Heart right ventricle (tissue), 16 donors: Measurements from ENCODE around the gene TAF4. TPM values are rescaled to one million over a fixed set of nuclear protein-coding genes. Genes with fewer than 3 reads are reported as not detected.
"Not testable (repeated sequence)": the region's sequence is repeated elsewhere in the genome, so short reads cannot be mapped to it uniquely, and the experiment has no call there.

Experiments
- ATAC-seq, 8 donors: fragments of 200-7000 bp; cut with Tn5 transposase; one replicate each; pipeline ENCODE4 v1.9.1; 2020; ENCODE audit warnings: mild to moderate bottlenecking in 8 of 8, moderate library complexity in 8 of 8, moderate number of reproducible peaks in 1 of 8
- DNase-seq, 2 donors: peaks; one replicate each; pipeline ENCODE4 v3.0.0-alpha.2; 2020
- H3K27ac ChIP-seq, 10 donors: fragments of 200-600 bp; sonication (generic) in 2 of 10; one replicate each; pipeline versions ENCODE4 v1.5.0 to v1.8.0; 2020 to 2022; ENCODE audit warnings: mild to moderate bottlenecking in 3 of 10
- H3K27me3 ChIP-seq, 7 donors: fragments of 200-600 bp; one replicate each; pipeline ENCODE4 v1.8.0; 2021 to 2022; ENCODE audit warnings: mild to moderate bottlenecking in 2 of 7
- H3K36me3 ChIP-seq, 9 donors: fragments of 200-600 bp; sonication (generic) in 1 of 9; one replicate each; pipeline versions ENCODE4 v1.5.0 to v1.8.0; 2020 to 2022; ENCODE audit warnings: mild to moderate bottlenecking in 2 of 9
- H3K4me1 ChIP-seq, 9 donors: fragments of 200-600 bp; sonication (generic) in 1 of 9; one replicate each; pipeline versions ENCODE4 v1.5.0 to v1.8.0; 2020 to 2022; ENCODE audit warnings: mild to moderate bottlenecking in 4 of 9
- H3K4me3 ChIP-seq, 10 donors: fragments of 200-600 bp; sonication (generic) in 2 of 10; one replicate each; pipeline versions ENCODE4 v1.5.0 to v1.8.0; 2020 to 2022; ENCODE audit warnings: mild to moderate bottlenecking in 7 of 10, moderate library complexity in 2 of 10
- H3K9me3 ChIP-seq, 11 donors: fragments of 200-600 bp in 10 of 11; sonication (generic) in 2 of 11; one replicate each; pipeline versions ENCODE4 v1.5.0 to v1.8.0; 2013 to 2022; ENCODE audit warnings: mild to moderate bottlenecking in 2 of 11, control low read depth in 1 of 11, moderate library complexity in 1 of 11
- CTCF ChIP-seq, 9 donors: fragments of 200-600 bp; sonication (generic) in 2 of 9; IDR thresholded peaks; one replicate each; pipeline versions ENCODE4 v1.5.0 to v1.8.0; 2021 to 2022; ENCODE audit warnings: antibody characterized with exemption in 9 of 9, mild to moderate bottlenecking in 5 of 9, moderate library complexity in 1 of 9
- WGBS, 2 donors: extraction: QIAGEN DNeasy Blood & Tissue Kit; methylation state at CpG; one replicate each; pipeline ENCODE4 v1.1.7; 2013; ENCODE audit warnings: inconsistent platforms in 1 of 2; 5-methylcytosine and 5-hydroxymethylcytosine counted together
- intact Hi-C, 10 donors: fragments of 100-400 bp; cut with DNase I; formaldehyde crosslinking; loops; one replicate each; pipeline versions ENCODE4 v1.11.1 to v1.14.2; 2022
- polyA plus RNA-seq, 2 donors: library from polyadenylated mRNA; stranded (reverse); fragments of 200-250 nt; gene quantifications; one replicate each; pipeline ENCODE4 v1.2.3, GENCODE V29; 2013
- total RNA-seq, 10 donors: library from RNA; stranded (reverse); fragmentation: NEBNext Ultra II Directional in 3 of 10; extraction: Animal tissue kit (Norgen Biotek cat#: 25700) in 3 of 10; gene quantifications; one replicate each; pipeline versions ENCODE4 v1.2.1 to v1.2.4, GENCODE V29; 2021 to 2023
- donor health status: Arrhythmogenic right ventricular cardiomyopathy.
- donor health status: ischemic (EF 13 %, LVEDD 7.1; RV severe dilation, severe dysfunction).
- donor health status: healthy with polysubstance abuse.
- donor health status: DM: no; HTN: yes; CAD: no.
- donor health status: DM: no; HTN: no; CAD: no.
- donor health status: ischemic (EF 25% LVEDD 6.9; RV normal size, moderate dysfunction).
- donor health status: ischemic (EF 25% LVEDD 5.7; RV mildly dilated, moderate dysfunction).
- donor health status: healthy.
- donor health status: DM: yes; HTN: yes; CAD: no.
- donor health status: Ischemic cardiomyopathy.
- donor health status: ischemic (EF 35%, LVEDD 5.7; RV mildly dilated, moderate dysfunction).
- donor health status: nonischemic (EF 11% LVEDD 7.7; RV severe dilation, severe dysfunction).
- donor health status: DM: yes; HTN: yes; CAD: no.
- donor health status: PGD.
- donor health status: ischemic (EF 29% LVEDD 5.4; RV normal size, mild dysfunction).
- donor health status: nonischemic (EF 23%, LVEDD 6.1; RV moderate dilation, normal function).

TAF4 gene
- total and polyA plus RNA-seq, 12 donors = 3.7 to 14.8 (median 11.0) TPM

- Histone ChIP-seq H3K4me3 (no peak overlapping the region), H3K27ac (no peak overlapping the region), H3K27me3 (no peaks in the 10 kb centered on the region), H3K36me3 (peaks cover 0 to 59% (median 6%) of the 10 kb centered on the region in 9 donors), H3K4me1 (peaks cover 0 to 12% (median 3%) of the 10 kb centered on the region in 9 donors), H3K9me3 (peaks cover 0 to 3% (median 0%) of the 10 kb centered on the region in 11 donors)
- TF ChIP-seq CTCF (IDR thresholded peaks at IDR 0.05) = no peak
- ATAC-seq (no peak), DNase-seq (no peak)
- intact Hi-C loops = no loop called here
- 84 to 93% methylated on average over 17 of the region's 17 CpGs for WGBS, 2 donors
These were observed 81.7 kb downstream of the TAF4 start for GRCh38 chr20:61983965-61984364.

- Histone ChIP-seq H3K27me3 (no peaks in the 10 kb centered on the region), H3K27ac (no peak overlapping the region), H3K4me3 (no peak overlapping the region), H3K4me1 (peaks cover 0 to 12% (median 3%) of the 10 kb centered on the region in 9 donors), H3K36me3 (peaks cover 0 to 52% (median 6%) of the 10 kb centered on the region in 9 donors), H3K9me3 (peaks cover 0 to 3% (median 0%) of the 10 kb centered on the region in 11 donors)
- no peak for ATAC-seq
- 93 to 94% methylated on average over 11 of the region's 11 CpGs for WGBS, 2 donors
- TF ChIP-seq CTCF (IDR thresholded peaks at IDR 0.05) = no peak
- intact Hi-C loops = no loop called here
- no peak for DNase-seq
These were observed 82.7 kb downstream of the TAF4 start for GRCh38 chr20:61982951-61983315.

GRCh38 chr20:61982191-61982950, 83.3 kb downstream of the TAF4 start:
- Histone ChIP-seq H3K4me3 (no peak overlapping the region), H3K27me3 (no peaks in the 10 kb centered on the region), H3K36me3 (peaks cover 0 to 48% (median 2%) of the 10 kb centered on the region in 9 donors), H3K27ac (no peak overlapping the region), H3K9me3 (peaks cover 0 to 3% (median 0%) of the 10 kb centered on the region in 11 donors), H3K4me1 (peaks cover 0 to 12% (median 3%) of the 10 kb centered on the region in 9 donors)
- WGBS, 2 donors = 84 to 88% methylated on average over 18 of the region's 18 CpGs
- DNase-seq (no peak), ATAC-seq (no peak)
- no peak for TF ChIP-seq CTCF (IDR thresholded peaks at IDR 0.05)
- intact Hi-C loops = no loop called here

- DNase-seq, intact Hi-C loops, H3K27me3 ChIP-seq, H3K9me3 ChIP-seq, H3K4me3 ChIP-seq, ATAC-seq, H3K27ac ChIP-seq: not testable (repeated sequence)
- H3K36me3 ChIP-seq = peaks cover 0 to 44% (median 0%) of the 10 kb centered on the region in 9 donors
- H3K4me1 ChIP-seq = peaks cover 0 to 12% (median 3%) of the 10 kb centered on the region in 9 donors
- WGBS, 2 donors = 88 to 92% methylated on average over 9 to 11 of the region's 11 CpGs
These were observed 84.0 kb downstream of the TAF4 start for GRCh38 chr20:61981691-61982090.
